HepG2 (cell line): ENCODE measurements around the gene ARAP1. TPM values are rescaled to one million over a fixed set of nuclear protein-coding genes. Genes with fewer than 3 reads are reported as not detected.
A peak's percentile ranks its signal among the peaks of the same experiment; 100 is the strongest.

Experiments
- AKNA ChIP-seq: sonication (generic); formaldehyde crosslinking; IDR thresholded peaks from 2 replicates; pipeline ENCODE4 v1.4.0; 2020; ENCODE audit warnings: missing genetic modification reagents, borderline replicate concordance
- ATM ChIP-seq: fragments of 450-650 bp; IDR thresholded peaks from 2 replicates; pipeline ENCODE4 v1.7.1; 2017; ENCODE audit warnings: mild to moderate bottlenecking, borderline replicate concordance
- CBX2 ChIP-seq, 2 experiments: fragments of 200-600 bp in 1 of 2; sonication (generic); formaldehyde crosslinking in 1 of 2; IDR thresholded peaks; 2 replicates each; pipeline versions ENCODE4 v1.7.0 to v1.8.1; 2018 to 2022; ENCODE audit warnings: low read depth in 2 of 2, low read length in 1 of 2, mild to moderate bottlenecking in 1 of 2, missing genetic modification reagents in 1 of 2
- CENPT ChIP-seq: sonication (generic); formaldehyde crosslinking; IDR thresholded peaks from 2 replicates; pipeline ENCODE4 v1.8.0; 2022; ENCODE audit warnings: low read depth, mild to moderate bottlenecking, moderate library complexity, missing genetic modification reagents
- CREB1 ChIP-seq, 2 experiments: fragments of 450-650 bp in 1 of 2; IDR thresholded peaks; 2 replicates each; pipeline ENCODE4 v1.6.1; 2016 to 2017; ENCODE audit warnings: control low read depth in 1 of 2, mild to moderate bottlenecking in 1 of 2, missing compliant biosample characterization in 1 of 2, missing genetic modification characterization in 1 of 2
- ETV5 ChIP-seq: IDR thresholded peaks from 2 replicates; pipeline ENCODE4 v1.6.1; 2018; ENCODE audit warnings: missing biosample characterization, missing genetic modification reagents, inconsistent platforms, borderline replicate concordance
- GABPA ChIP-seq, 2 experiments: IDR thresholded peaks; 2 replicates each; pipeline ENCODE4 v1.6.1; 2011 to 2016; ENCODE audit warnings: low read depth in 2 of 2, low read length in 1 of 2, missing biosample characterization in 1 of 2, missing genetic modification characterization in 1 of 2
- HNF4G ChIP-seq, 2 experiments: sonication (generic) in 1 of 2; formaldehyde crosslinking in 1 of 2; IDR thresholded peaks; 2 replicates each; pipeline versions ENCODE4 v1.4.0 to v1.6.1; 2011 to 2020; ENCODE audit warnings: borderline replicate concordance in 2 of 2, low read depth in 2 of 2, mild to moderate bottlenecking in 2 of 2, low read length in 1 of 2, missing genetic modification reagents in 1 of 2, moderate library complexity in 1 of 2
- IRF1 ChIP-seq: sonication (generic); formaldehyde crosslinking; IDR thresholded peaks from 2 replicates; pipeline ENCODE4 v1.4.0; 2020; ENCODE audit warnings: low read depth, mild to moderate bottlenecking, missing genetic modification reagents
- SIX4 ChIP-seq: sonication (generic); formaldehyde crosslinking; IDR thresholded peaks from 2 replicates; pipeline ENCODE4 v1.4.0; 2020; ENCODE audit warnings: missing genetic modification reagents
- SMAD3 ChIP-seq: sonication (generic); formaldehyde crosslinking; IDR thresholded peaks from 2 replicates; pipeline ENCODE4 v1.4.0; 2020; ENCODE audit warnings: missing genetic modification reagents
- SNAI1 ChIP-seq: sonication (generic); formaldehyde crosslinking; IDR thresholded peaks from 2 replicates; pipeline ENCODE4 v1.5.0; 2020; ENCODE audit warnings: mild to moderate bottlenecking, missing genetic modification reagents, borderline replicate concordance
- TGIF2 ChIP-seq: IDR thresholded peaks from 2 replicates; pipeline ENCODE4 v1.6.1; 2016; ENCODE audit warnings: control low read depth, missing compliant biosample characterization
- ZFYVE20 ChIP-seq: sonication (generic); formaldehyde crosslinking; IDR thresholded peaks from 2 replicates; pipeline ENCODE4 v1.8.0; 2023; ENCODE audit warnings: low read depth, mild to moderate bottlenecking, moderate library complexity, missing genetic modification reagents, borderline replicate concordance
- ZNF574 ChIP-seq: sonication (generic); formaldehyde crosslinking; IDR thresholded peaks from 2 replicates; pipeline ENCODE4 v1.4.0; 2020; ENCODE audit warnings: missing genetic modification reagents
- ZNF883 ChIP-seq: sonication (generic); formaldehyde crosslinking; IDR thresholded peaks from 2 replicates; pipeline ENCODE4 v1.5.1; 2020; ENCODE audit warnings: mild to moderate bottlenecking, missing genetic modification reagents; ENCODE audit errors: not compliant biosample characterization
- polyA plus RNA-seq, 8 experiments: library from polyadenylated mRNA; depleted of rRNA in 3 of 8; stranded (reverse) in 7 of 8; unstranded in 1 of 8; fragments of >200 nt; fragmentation: Illumina TruSeq in 4 of 8; extraction: Trizol in 4 of 8; gene quantifications; 2 replicates each; pipeline versions ENCODE4 v1.2.1 to v1.2.3, GENCODE V29; 2011 to 2016; ENCODE audit warnings: low read depth in 4 of 8, missing spikeins in 1 of 8, mixed read lengths in 1 of 8; ENCODE audit not compliant: insufficient read depth in 1 of 8
- total RNA-seq, 5 experiments: library from RNA; depleted of rRNA; stranded (reverse); fragments of >200 nt; fragmentation: Illumina TruSeq; extraction: Trizol; gene quantifications; 2 replicates each; pipeline ENCODE4 v1.2.3, GENCODE V29; 2016; ENCODE audit warnings: low read depth in 1 of 5
- TF ChIP-seq, protein P1 (sequence below): IDR thresholded peaks from 2 replicates; pipeline ENCODE4 v1.6.1; 2016; ENCODE audit warnings: missing genetic modification reagents, missing compliant biosample characterization

The ARAP1 gene
- total and polyA plus RNA-seq, 2 of the 13 experiments (the other 11 are each of a cell fraction or from before 2014, with no cell fraction given): 43.2 to 55.5 TPM

GRCh38 chr11:72787216-72788104 is 35.3 kb upstream of the ARAP1 start (continued):
- TF ChIP-seq AKNA (CRISPR knock-in tag): no peak
- TF ChIP-seq ZNF574 (CRISPR knock-in tag): peak; percentile 53
- no peak for TF ChIP-seq ATM
- TF ChIP-seq, protein P1, sequence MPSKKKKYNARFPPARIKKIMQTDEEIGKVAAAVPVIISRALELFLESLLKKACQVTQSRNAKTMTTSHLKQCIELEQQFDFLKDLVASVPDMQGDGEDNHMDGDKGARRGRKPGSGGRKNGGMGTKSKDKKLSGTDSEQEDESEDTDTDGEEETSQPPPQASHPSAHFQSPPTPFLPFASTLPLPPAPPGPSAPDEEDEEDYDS (CRISPR knock-in tag): peak; percentile 45
- peak; percentile 86 for TF ChIP-seq HNF4G (IDR thresholded peaks at IDR 0.05; ENCODE audit: borderline replicate concordance, low read depth, low read length)
- no peak for TF ChIP-seq HNF4G (CRISPR knock-in tag; IDR thresholded peaks at IDR 0.05; ENCODE audit: borderline replicate concordance, low read depth)
- no peak for TF ChIP-seq CENPT (CRISPR knock-in tag)
- TF ChIP-seq SMAD3: no peak
- TF ChIP-seq TGIF2 (CRISPR knock-in tag): peak; percentile 97
- TF ChIP-seq ZFYVE20 (CRISPR knock-in tag): no peak
- 0 out of 2 replicates have a peak, but pooled peaks have one; percentile 34 for TF ChIP-seq IRF1 (CRISPR knock-in tag)
- no peak for TF ChIP-seq GABPA (IDR thresholded peaks at IDR 0.05; ENCODE audit: low read depth, low read length)
- TF ChIP-seq GABPA (CRISPR knock-in tag; IDR thresholded peaks at IDR 0.05; ENCODE audit: low read depth): peak; percentile 79
- peak; percentile 18; the same call in 1 of the 2 replicates for TF ChIP-seq SNAI1 (CRISPR knock-in tag)
- no peak for TF ChIP-seq CREB1 (IDR thresholded peaks at IDR 0.05)
- TF ChIP-seq CREB1 (CRISPR knock-in tag; IDR thresholded peaks at IDR 0.05): no peak
- TF ChIP-seq CBX2 (IDR thresholded peaks at IDR 0.05; ENCODE audit: low read depth, low read length): no peak
- TF ChIP-seq CBX2 (CRISPR knock-in tag; IDR thresholded peaks at IDR 0.05; ENCODE audit: low read depth): no peak
- peak; percentile 28 for TF ChIP-seq ZNF883 (CRISPR knock-in tag)
- no peak; the same call in 1 of the 2 replicates for TF ChIP-seq SIX4 (CRISPR knock-in tag)
- peak; percentile 88 for TF ChIP-seq ETV5 (CRISPR knock-in tag)
